GM18870 (cell line): Measurements from ENCODE around the gene AMMECR1.

Experiments
- ATAC-seq: cut with Tn5 transposase; IDR thresholded peaks from one replicate; pipeline ENCODE4 v1.9.1; 2021; ENCODE audit warnings: moderate library complexity; ENCODE audit not compliant: unreplicated experiment

The AMMECR1 gene

GRCh38 chrX:110214684-110215083, 103.2 kb downstream of the AMMECR1 start:
- ATAC-seq = no peak

- ATAC-seq = no peak
Measured at GRCh38 chrX:110213183-110213582, 104.7 kb downstream of the AMMECR1 start.

- ATAC-seq = no peak
Measured at GRCh38 chrX:110212299-110212698, 105.6 kb downstream of the AMMECR1 start.

GRCh38 chrX:110211340-110211739, 106.5 kb downstream of the AMMECR1 start:
- no peak for ATAC-seq

GRCh38 chrX:110210417-110211139, 107.3 kb downstream of the AMMECR1 start:
- no peak for ATAC-seq

GRCh38 chrX:110208092-110208491, 109.8 kb downstream of the AMMECR1 start:
- no peak for ATAC-seq

- no peak for ATAC-seq
Measured at GRCh38 chrX:110204986-110205385, 112.9 kb downstream of the AMMECR1 start.

GRCh38 chrX:110201799-110202198, 116.1 kb downstream of the AMMECR1 start:
- ATAC-seq = no peak

GRCh38 chrX:110194977-110195376, 122.9 kb downstream of the AMMECR1 start:
- no peak for ATAC-seq

GRCh38 chrX:110192516-110192915, 125.4 kb downstream of the AMMECR1 start:
- ATAC-seq = no peak

- ATAC-seq = no peak
Measured at GRCh38 chrX:110188701-110189558, 129.0 kb downstream of the AMMECR1 start.

- ATAC-seq = no peak
Measured at GRCh38 chrX:110183314-110183713, 134.6 kb downstream of the AMMECR1 start.

GRCh38 chrX:110182865-110183264, 135.0 kb downstream of the AMMECR1 start:
- ATAC-seq = no peak

- ATAC-seq = no peak
Measured at GRCh38 chrX:110182362-110182761, 135.5 kb downstream of the AMMECR1 start.

- ATAC-seq = no peak
Measured at GRCh38 chrX:110181459-110182137, 136.3 kb downstream of the AMMECR1 start.

GRCh38 chrX:110180928-110181310, 137.0 kb downstream of the AMMECR1 start:
- ATAC-seq = peak; percentile 73

GRCh38 chrX:110180176-110180927, 137.5 kb downstream of the AMMECR1 start:
- peak; percentile 12 for ATAC-seq

GRCh38 chrX:110178179-110178865, 139.6 kb downstream of the AMMECR1 start:
- ATAC-seq = no peak

GRCh38 chrX:110175696-110176095, 142.2 kb downstream of the AMMECR1 start:
- no peak for ATAC-seq

- ATAC-seq = no peak
Measured at GRCh38 chrX:110175146-110175545, 142.7 kb downstream of the AMMECR1 start.
